Neuronal stem cell (in vitro differentiated cells): ENCODE measurements around the gene ELP5.

Experiments used
- DNase-seq: peaks from one replicate; pipeline ENCODE4 v3.0.0-alpha.2; 2013; ENCODE audit warnings: low spot score
- H2AFZ ChIP-seq: one replicate; pipeline ENCODE4 v1.6.1; 2013; ENCODE audit warnings: mild to moderate bottlenecking, low read length, inconsistent platforms
- H2AK5ac ChIP-seq: 2 replicates; pipeline ENCODE4 v1.6.1; 2013; ENCODE audit warnings: low read depth, mild to moderate bottlenecking, inconsistent platforms, low read length, moderate library complexity, mixed read lengths
- H2BK120ac ChIP-seq: 2 replicates; pipeline ENCODE4 v1.6.1; 2013; ENCODE audit warnings: low read depth, mild to moderate bottlenecking, inconsistent platforms, low read length, moderate library complexity, mixed read lengths
- H2BK12ac ChIP-seq: one replicate; pipeline ENCODE4 v1.6.1; 2013; ENCODE audit warnings: low read length, inconsistent platforms
- H2BK15ac ChIP-seq: 2 replicates; pipeline ENCODE4 v1.6.1; 2013; ENCODE audit warnings: mild to moderate bottlenecking, low read length, inconsistent platforms, mixed read lengths
- H2BK5ac ChIP-seq: one replicate; pipeline ENCODE4 v1.6.1; 2013; ENCODE audit warnings: inconsistent platforms, mild to moderate bottlenecking, low read length, moderate library complexity
- H3K14ac ChIP-seq: one replicate; pipeline ENCODE4 v1.6.1; 2013; ENCODE audit warnings: low read length, inconsistent platforms
- H3K18ac ChIP-seq: 2 replicates; pipeline ENCODE4 v1.6.1; 2013; ENCODE audit warnings: low read length, inconsistent platforms
- H3K23ac ChIP-seq: 2 replicates; pipeline ENCODE4 v1.6.1; 2013; ENCODE audit warnings: low read depth, mild to moderate bottlenecking, mixed read lengths, low read length, inconsistent platforms; ENCODE audit not compliant: poor library complexity
- H3K27ac ChIP-seq: replicated peaks from 3 replicates; pipeline ENCODE4 v1.5.1; 2013; ENCODE audit warnings: low read length, inconsistent platforms
- H3K27me3 ChIP-seq, 3 experiments: 2 replicates each; pipeline ENCODE4 v1.6.1; 2013; ENCODE audit warnings: low read length in 3 of 3, mild to moderate bottlenecking in 2 of 3, inconsistent platforms in 1 of 3, low read depth in 1 of 3, mixed read lengths in 1 of 3, moderate library complexity in 1 of 3; ENCODE audit not compliant: control insufficient read depth in 3 of 3, insufficient read depth in 3 of 3
- H3K36me3 ChIP-seq, 2 donors: replicated peaks in 1 of 2; 2 replicates each; pipeline ENCODE4 v1.6.1; 2013; ENCODE audit warnings: low read length in 2 of 2; ENCODE audit not compliant: control insufficient read depth in 2 of 2, insufficient read depth in 2 of 2
- H3K4ac ChIP-seq: 2 replicates; pipeline ENCODE4 v1.6.1; 2013; ENCODE audit warnings: inconsistent platforms, mild to moderate bottlenecking, low read length, moderate library complexity
- H3K4me1 ChIP-seq, 2 donors: 1 replicate in 1 of 2; 2 replicates in 1 of 2; pipeline ENCODE4 v1.6.1; 2013; ENCODE audit warnings: low read length in 2 of 2, low read depth in 1 of 2; ENCODE audit not compliant: control insufficient read depth in 2 of 2, insufficient read depth in 1 of 2
- H3K4me2 ChIP-seq: one replicate; pipeline ENCODE4 v1.6.1; 2013; ENCODE audit warnings: mild to moderate bottlenecking, low read length, inconsistent platforms; ENCODE audit not compliant: insufficient read depth, poor library complexity, severe bottlenecking
- H3K4me3 ChIP-seq, 2 donors: 2 replicates each; pipeline ENCODE4 v1.5.1; 2013; ENCODE audit warnings: low read length in 2 of 2, mild to moderate bottlenecking in 2 of 2, inconsistent platforms in 1 of 2, moderate library complexity in 1 of 2
- H3K79me1 ChIP-seq: one replicate; pipeline ENCODE4 v1.6.1; 2013; ENCODE audit warnings: low read depth, mild to moderate bottlenecking, inconsistent platforms, low read length, moderate library complexity
- H3K9ac ChIP-seq: one replicate; pipeline ENCODE4 v1.6.1; 2013; ENCODE audit warnings: mild to moderate bottlenecking, low read depth, low read length, inconsistent platforms; ENCODE audit not compliant: poor library complexity
- H3K9me3 ChIP-seq, 2 donors: replicated peaks in 1 of 2; 2 replicates each; pipeline versions ENCODE3 to v1.6.1; 2013; ENCODE audit warnings: low read length in 2 of 2, mild to moderate bottlenecking in 2 of 2, inconsistent platforms in 1 of 2, low read depth in 1 of 2, mixed read lengths in 1 of 2, moderate library complexity in 1 of 2; ENCODE audit not compliant: control insufficient read depth in 2 of 2, insufficient read depth in 1 of 2
- H4K8ac ChIP-seq: one replicate; pipeline ENCODE4 v1.6.1; 2013; ENCODE audit warnings: low read depth, mild to moderate bottlenecking, inconsistent platforms, low read length, moderate library complexity
- H4K91ac ChIP-seq: one replicate; pipeline ENCODE4 v1.6.1; 2013; ENCODE audit warnings: low read length, low read depth, mild to moderate bottlenecking, inconsistent platforms; ENCODE audit not compliant: poor library complexity
- WGBS, 2 donors: extraction: QIAGEN DNeasy Blood & Tissue Kit; methylation state at CpG; one replicate each; pipeline ENCODE4 v1.1.7; 2013; ENCODE audit warnings: missing lambda C conversion rate in 2 of 2, mixed read lengths in 1 of 2; ENCODE audit not compliant: insufficient read length in 2 of 2, insufficient replicate concordance in 1 of 2; ENCODE audit errors: extremely low coverage in 2 of 2; 5-methylcytosine and 5-hydroxymethylcytosine counted together

Gene ELP5

GRCh38 chr17:7222972-7223292 is 29.1 kb upstream of the ELP5 start:
- peaks cover 57 to 75% of the 10 kb centered on the region in 2 donors for H3K36me3 ChIP-seq
- H3K4me2 ChIP-seq = no peak overlapping the region
- no peaks in the 10 kb centered on the region for H3K27me3 ChIP-seq
- H2BK15ac ChIP-seq = no peak overlapping the region
- peaks cover 13 to 19% of the 10 kb centered on the region in 2 donors for H3K4me1 ChIP-seq
- no peak overlapping the region for H3K4me3 ChIP-seq
- no peak for DNase-seq
- no peak overlapping the region for H3K9ac ChIP-seq
- no peak overlapping the region for H2BK120ac ChIP-seq
- H3K18ac ChIP-seq = no peak overlapping the region
- no peak overlapping the region for H3K14ac ChIP-seq
- H4K8ac ChIP-seq = no peak overlapping the region
- H3K23ac ChIP-seq = peak overlapping the region; percentile 70
- H2AFZ ChIP-seq = no peak overlapping the region
- no peaks in the 10 kb centered on the region for H3K9me3 ChIP-seq
- H2BK5ac ChIP-seq = no peak overlapping the region
- no peak overlapping the region for H3K4ac ChIP-seq
- H2AK5ac ChIP-seq = no peak overlapping the region
- H2BK12ac ChIP-seq = no peak overlapping the region
- no peaks in the 10 kb centered on the region for H3K79me1 ChIP-seq
- no peak overlapping the region for H3K27ac ChIP-seq
- no peak overlapping the region for H4K91ac ChIP-seq
- no CpG with 5 or more reads among the region's 7 CpGs for WGBS, 2 donors

- H2AFZ ChIP-seq = no peak overlapping the region
- no peak overlapping the region for H4K91ac ChIP-seq
- no peak overlapping the region for H2BK12ac ChIP-seq
- H3K36me3 ChIP-seq = peaks cover 60 to 79% of the 10 kb centered on the region in 2 donors
- H3K27me3 ChIP-seq = no peaks in the 10 kb centered on the region
- H3K4me2 ChIP-seq = no peak overlapping the region
- H3K9ac ChIP-seq = no peak overlapping the region
- no peak overlapping the region for H3K18ac ChIP-seq
- H4K8ac ChIP-seq = no peak overlapping the region
- H3K27ac ChIP-seq = no peak overlapping the region
- H3K4ac ChIP-seq = no peak overlapping the region
- no peak overlapping the region for H2AK5ac ChIP-seq
- H3K4me1 ChIP-seq = peaks cover 9 to 15% of the 10 kb centered on the region in 2 donors
- no peak overlapping the region for H2BK5ac ChIP-seq
- no peak overlapping the region for H3K4me3 ChIP-seq
- H3K9me3 ChIP-seq = no peaks in the 10 kb centered on the region
- no peak overlapping the region for H3K14ac ChIP-seq
- WGBS, 2 donors = no CpG with 5 or more reads among the region's 4 CpGs
- H3K23ac ChIP-seq = no peak overlapping the region
- no peaks in the 10 kb centered on the region for H3K79me1 ChIP-seq
- H2BK15ac ChIP-seq = no peak overlapping the region
- DNase-seq = no peak
- no peak overlapping the region for H2BK120ac ChIP-seq
These were observed 28.6 kb upstream of the ELP5 start for GRCh38 chr17:7223375-7223774.

DNA sequence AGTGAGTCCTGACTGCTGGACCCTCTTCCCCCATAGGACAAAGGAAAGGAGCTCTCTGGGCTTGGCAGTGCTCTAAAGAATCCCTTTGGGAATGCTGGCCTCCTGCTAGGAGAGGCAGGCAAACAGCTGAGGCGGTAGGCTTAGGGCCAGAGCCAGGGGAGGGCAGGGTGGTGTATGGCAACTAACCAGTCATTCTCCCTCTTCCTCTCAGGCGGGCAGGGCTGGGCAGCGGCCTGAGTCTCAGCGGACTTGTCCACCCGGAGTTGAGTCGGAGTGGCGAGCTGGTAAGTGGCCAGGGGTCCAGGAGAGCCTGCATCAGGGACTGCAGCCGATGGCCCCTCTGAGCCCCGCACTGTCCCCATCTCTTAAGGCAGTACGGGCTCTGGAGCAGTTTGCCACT is 27.9 kb upstream of the ELP5 start:
- DNase-seq = no peak
- peaks cover 9 to 10% of the 10 kb centered on the region in 2 donors for H3K4me1 ChIP-seq
- no peak overlapping the region for H3K4ac ChIP-seq
- no peak overlapping the region for H3K9ac ChIP-seq
- H3K4me2 ChIP-seq = no peak overlapping the region
- no peak overlapping the region for H2BK5ac ChIP-seq
- no peaks in the 10 kb centered on the region for H3K27me3 ChIP-seq
- H3K79me1 ChIP-seq = peaks cover 1% of the 10 kb centered on the region
- no peak overlapping the region for H3K4me3 ChIP-seq
- no peak overlapping the region for H2AK5ac ChIP-seq
- H3K27ac ChIP-seq = no peak overlapping the region
- no peak overlapping the region for H4K8ac ChIP-seq
- H2BK15ac ChIP-seq = no peak overlapping the region
- H3K18ac ChIP-seq = no peak overlapping the region
- H4K91ac ChIP-seq = no peak overlapping the region
- no CpG with 5 or more reads among the region's 10 CpGs for WGBS, 2 donors
- H2BK12ac ChIP-seq = no peak overlapping the region
- H3K9me3 ChIP-seq = no peaks in the 10 kb centered on the region
- no peak overlapping the region for H2BK120ac ChIP-seq
- no peak overlapping the region for H2AFZ ChIP-seq
- peaks cover 66 to 87% of the 10 kb centered on the region in 2 donors for H3K36me3 ChIP-seq
- H3K14ac ChIP-seq = no peak overlapping the region
- H3K23ac ChIP-seq = no peak overlapping the region

- no peak overlapping the region for H2AFZ ChIP-seq
- peaks cover 7% of the 10 kb centered on the region for H3K79me1 ChIP-seq
- H2BK5ac ChIP-seq = peak overlapping the region; percentile 20
- H3K18ac ChIP-seq = no peak overlapping the region
- no peak overlapping the region for H2BK12ac ChIP-seq
- no peaks in the 10 kb centered on the region for H3K27me3 ChIP-seq
- H3K4me3 ChIP-seq = no peak overlapping the region
- H2BK120ac ChIP-seq = no peak overlapping the region
- no peak overlapping the region for H3K4me2 ChIP-seq
- H3K14ac ChIP-seq = no peak overlapping the region
- peak overlapping the region; percentile 49 for H4K8ac ChIP-seq
- peaks cover 72 to 92% of the 10 kb centered on the region in 2 donors for H3K36me3 ChIP-seq
- no peak overlapping the region for H3K4ac ChIP-seq
- H2AK5ac ChIP-seq = no peak overlapping the region
- H3K23ac ChIP-seq = peak overlapping the region; percentile 17
- no peak overlapping the region for H2BK15ac ChIP-seq
- no peak overlapping the region for H4K91ac ChIP-seq
- peaks cover 5 to 6% of the 10 kb centered on the region in 2 donors for H3K4me1 ChIP-seq
- no peak for DNase-seq
- H3K9me3 ChIP-seq = no peaks in the 10 kb centered on the region
- H3K9ac ChIP-seq = no peak overlapping the region
- no peak overlapping the region for H3K27ac ChIP-seq
- no CpG with 5 or more reads among the region's 15 CpGs for WGBS, 2 donors
These were observed 27.3 kb upstream of the ELP5 start for GRCh38 chr17:7224661-7225111.
